Fibroblast of lung (primary cell): ENCODE results near the gene NRTN.

ENCODE experiments used
- CTCF ChIP-seq, 2 donors: IDR thresholded peaks in 1 of 2; conservative IDR thresholded peaks in 1 of 2; 1 replicate in 1 of 2; 2 replicates in 1 of 2; pipeline ENCODE4 v1.5.1; 2011 to 2012; ENCODE audit warnings: low read length in 2 of 2, control low read depth in 1 of 2, inconsistent platforms in 1 of 2, low read depth in 1 of 2, mild to moderate bottlenecking in 1 of 2
- EZH2 ChIP-seq: IDR thresholded peaks from 2 replicates; pipeline ENCODE4 v1.5.1; 2012; ENCODE audit warnings: low read length, control low read depth, mild to moderate bottlenecking; ENCODE audit errors: missing control alignments

- TF ChIP-seq EZH2 (no peak), CTCF (conservative IDR thresholded peaks at IDR 0.05 in 1 of 2, IDR thresholded peaks at IDR 0.05 in 1 of 2; ENCODE audit: low read depth in 1 of 2, low read length in 2 of 2) (no peak)
Observed at GRCh38 chr19:5790559-5791520, 14.0 kb upstream of the NRTN start, which contains the start of gene DUS3L.
